Activated naive CD8-positive, alpha-beta T cell treated with anti-CD3 and anti-CD28 coated beads, Interleukin-2, amount 10 ng/mL, durations not matched to agents 7 days and 5 days (primary cell): ENCODE results near the gene AFAP1. TPM values are rescaled to one million over a fixed set of nuclear protein-coding genes. Genes with fewer than 3 reads are reported as not detected.

Source experiments
- ATAC-seq: fragments of 150-1000 bp; cut with Tn5 transposase; one replicate; pipeline ENCODE4 v1.10.0; 2021; ENCODE audit warnings: low read depth, moderate library complexity
- POLR2A ChIA-PET: fragments of 350-600 bp; sonication (Branson Sonifier 250); formaldehyde crosslinking; loops from one replicate; lab custom pipeline; 2021; ENCODE audit warnings: antibody characterized with exemption; lab: Charles Lee
- DNase-seq: peaks from one replicate; pipeline ENCODE4 v3.0.0; 2021
- H3K27ac Mint-ChIP-seq: one replicate; pipeline ENCODE4 v1.8.0; 2022; ENCODE audit warnings: mild to moderate bottlenecking, mixed read lengths
- H3K27me3 Mint-ChIP-seq: one replicate; pipeline ENCODE4 v1.8.0; 2022; ENCODE audit warnings: mild to moderate bottlenecking, moderate library complexity, mixed read lengths
- H3K36me3 Mint-ChIP-seq: one replicate; pipeline ENCODE4 v1.8.0; 2021; ENCODE audit warnings: mild to moderate bottlenecking, mixed read lengths
- H3K4me1 Mint-ChIP-seq: one replicate; pipeline ENCODE4 v1.8.0; 2021; ENCODE audit warnings: mixed read lengths
- H3K4me3 Mint-ChIP-seq: one replicate; pipeline ENCODE4 v1.8.0; 2022; ENCODE audit warnings: mild to moderate bottlenecking, moderate library complexity, mixed read lengths
- H3K9me3 Mint-ChIP-seq: one replicate; pipeline ENCODE4 v1.8.0; 2021; ENCODE audit warnings: mixed read lengths
- total RNA-seq, 2 experiments: library from RNA; stranded (reverse); gene quantifications; one replicate each; pipeline ENCODE4 v1.2.3, GENCODE V29; 2021

AFAP1 gene
- total RNA-seq, 2 experiments from 2014 or later, result 9.9 to 12.2 TPM

- POLR2A ChIA-PET, result no interaction called here
- Mint-ChIP-seq H3K4me3 (no peak overlapping the region), H3K36me3 (peaks cover 5% of the 10 kb centered on the region), H3K4me1 (peaks cover 9% of the 10 kb centered on the region), H3K27ac (no peak overlapping the region), H3K9me3 (peaks cover 6% of the 10 kb centered on the region), H3K27me3 (peaks cover 2% of the 10 kb centered on the region)
- no peak for ATAC-seq
- no peak for DNase-seq
These were observed 54.2 kb downstream of the AFAP1 start for GRCh38 chr4:7885216-7886006.

GRCh38 chr4:7880683-7881082 lies 59.0 kb downstream of the AFAP1 start:
- H3K4me1 Mint-ChIP-seq, result peaks cover 24% of the 10 kb centered on the region
- POLR2A ChIA-PET, result no interaction called here
- H3K27ac Mint-ChIP-seq, result no peak overlapping the region
- H3K36me3 Mint-ChIP-seq, result no peaks in the 10 kb centered on the region
- H3K9me3 Mint-ChIP-seq, result no peaks in the 10 kb centered on the region
- no peak overlapping the region for H3K4me3 Mint-ChIP-seq
- no peak for ATAC-seq
- H3K27me3 Mint-ChIP-seq, result no peaks in the 10 kb centered on the region
- DNase-seq, result no peak

GRCh38 chr4:7879127-7879526 lies 60.5 kb downstream of the AFAP1 start:
- Mint-ChIP-seq H3K9me3 (no peaks in the 10 kb centered on the region), H3K27ac (no peak overlapping the region), H3K4me3 (no peak overlapping the region), H3K27me3 (no peaks in the 10 kb centered on the region), H3K36me3 (no peaks in the 10 kb centered on the region), H3K4me1 (peaks cover 26% of the 10 kb centered on the region)
- POLR2A ChIA-PET, result no interaction called here
- DNase-seq, result no peak
- ATAC-seq, result no peak

- Mint-ChIP-seq H3K27ac (no peak overlapping the region), H3K36me3 (peaks cover 2% of the 10 kb centered on the region), H3K4me3 (no peak overlapping the region), H3K4me1 (peaks cover 27% of the 10 kb centered on the region), H3K9me3 (no peaks in the 10 kb centered on the region), H3K27me3 (no peaks in the 10 kb centered on the region)
- DNase-seq (no peak), ATAC-seq (no peak)
- POLR2A ChIA-PET, result interaction anchor here (1.5 kb wide), 1 partner anchor 60 kb away, joined by 5 read pairs; no protein-coding TSS in a partner anchor
These were observed 61.3 kb downstream of the AFAP1 start for GRCh38 chr4:7878323-7878722.

- POLR2A ChIA-PET, result interaction anchor here (1.1 to 1.5 kb wide), 2 partner anchors 49 to 61 kb away, joined by 4 to 5 read pairs; no protein-coding TSS in a partner anchor
- H3K4me3 Mint-ChIP-seq, result peak overlapping the region; percentile 65
- H3K27ac Mint-ChIP-seq, result peak overlapping the region; percentile 53
- H3K27me3 Mint-ChIP-seq, result no peaks in the 10 kb centered on the region
- no peaks in the 10 kb centered on the region for H3K9me3 Mint-ChIP-seq
- peaks cover 27% of the 10 kb centered on the region for H3K4me1 Mint-ChIP-seq
- DNase-seq (no peak), ATAC-seq (no peak)
- peaks cover 2% of the 10 kb centered on the region for H3K36me3 Mint-ChIP-seq
These were observed 62.5 kb downstream of the AFAP1 start for GRCh38 chr4:7877176-7877575.

GRCh38 chr4:7876201-7876875 lies 63.3 kb downstream of the AFAP1 start:
- Mint-ChIP-seq H3K36me3 (peaks cover 3% of the 10 kb centered on the region), H3K4me3 (peak overlapping the region; percentile 65), H3K9me3 (no peaks in the 10 kb centered on the region), H3K27ac (peak overlapping the region; percentile 53), H3K27me3 (no peaks in the 10 kb centered on the region), H3K4me1 (peaks cover 27% of the 10 kb centered on the region)
- POLR2A ChIA-PET, result interaction anchor here (1.1 kb wide), 1 partner anchor 48 kb away, joined by 4 read pairs; no protein-coding TSS in a partner anchor
- no peak for DNase-seq
- ATAC-seq, result peak; percentile 81

GRCh38 chr4:7874838-7875237 lies 64.8 kb downstream of the AFAP1 start:
- no peaks in the 10 kb centered on the region for H3K9me3 Mint-ChIP-seq
- no peaks in the 10 kb centered on the region for H3K27me3 Mint-ChIP-seq
- H3K4me3 Mint-ChIP-seq, result no peak overlapping the region
- H3K4me1 Mint-ChIP-seq, result peaks cover 18% of the 10 kb centered on the region
- ATAC-seq (no peak), DNase-seq (no peak)
- no peak overlapping the region for H3K27ac Mint-ChIP-seq
- POLR2A ChIA-PET, result interaction anchor here (0.7 to 1.0 kb wide), 2 partner anchors 10 to 1016 kb away, joined by 3 read pairs; no protein-coding TSS in a partner anchor
- peaks cover 3% of the 10 kb centered on the region for H3K36me3 Mint-ChIP-seq

GRCh38 chr4:7873881-7874280 lies 65.8 kb downstream of the AFAP1 start:
- no peak overlapping the region for H3K27ac Mint-ChIP-seq
- no peaks in the 10 kb centered on the region for H3K27me3 Mint-ChIP-seq
- DNase-seq, result no peak
- H3K4me1 Mint-ChIP-seq, result peaks cover 26% of the 10 kb centered on the region
- H3K9me3 Mint-ChIP-seq, result no peaks in the 10 kb centered on the region
- no peak overlapping the region for H3K4me3 Mint-ChIP-seq
- no peak for ATAC-seq
- H3K36me3 Mint-ChIP-seq, result peaks cover 4% of the 10 kb centered on the region
- POLR2A ChIA-PET, result no interaction called here

- no peaks in the 10 kb centered on the region for H3K9me3 Mint-ChIP-seq
- H3K27me3 Mint-ChIP-seq, result no peaks in the 10 kb centered on the region
- H3K4me1 Mint-ChIP-seq, result peaks cover 30% of the 10 kb centered on the region
- DNase-seq (no peak), ATAC-seq (no peak)
- POLR2A ChIA-PET, result no interaction called here
- H3K36me3 Mint-ChIP-seq, result peaks cover 6% of the 10 kb centered on the region
- no peak overlapping the region for H3K4me3 Mint-ChIP-seq
- no peak overlapping the region for H3K27ac Mint-ChIP-seq
These were observed 67.3 kb downstream of the AFAP1 start for GRCh38 chr4:7872264-7872771.

GRCh38 chr4:7871356-7871755 lies 68.3 kb downstream of the AFAP1 start:
- POLR2A ChIA-PET, result interaction anchor here (1.4 kb wide), 1 partner anchor 17 kb away, joined by 3 read pairs; no protein-coding TSS in a partner anchor
- Mint-ChIP-seq H3K36me3 (peaks cover 6% of the 10 kb centered on the region), H3K9me3 (no peaks in the 10 kb centered on the region), H3K4me3 (no peak overlapping the region), H3K27ac (no peak overlapping the region), H3K4me1 (peaks cover 22% of the 10 kb centered on the region), H3K27me3 (no peaks in the 10 kb centered on the region)
- DNase-seq (no peak), ATAC-seq (no peak)

- H3K9me3 Mint-ChIP-seq, result peaks cover 3% of the 10 kb centered on the region
- peak overlapping the region; percentile 85 for H3K27ac Mint-ChIP-seq
- H3K4me1 Mint-ChIP-seq, result peaks cover 16% of the 10 kb centered on the region
- POLR2A ChIA-PET, result interaction anchor here (0.5 to 0.7 kb wide), 2 partner anchors 65 to 1084 kb away, joined by 3 to 5 read pairs; no protein-coding TSS in a partner anchor
- no peak for ATAC-seq
- peak overlapping the region; percentile 8 for H3K4me3 Mint-ChIP-seq
- H3K36me3 Mint-ChIP-seq, result peaks cover 6% of the 10 kb centered on the region
- H3K27me3 Mint-ChIP-seq, result no peaks in the 10 kb centered on the region
- no peak for DNase-seq
These were observed 70.7 kb downstream of the AFAP1 start for GRCh38 chr4:7868892-7869471.

GRCh38 chr4:7868436-7868775 lies 71.3 kb downstream of the AFAP1 start:
- POLR2A ChIA-PET, result interaction anchor here (0.7 kb wide), 1 partner anchor 64 kb away, joined by 5 read pairs; no protein-coding TSS in a partner anchor
- peak overlapping the region; percentile 85 for H3K27ac Mint-ChIP-seq
- H3K9me3 Mint-ChIP-seq, result peaks cover 5% of the 10 kb centered on the region
- DNase-seq, result no peak
- no peak overlapping the region for H3K4me3 Mint-ChIP-seq
- ATAC-seq, result no peak
- no peaks in the 10 kb centered on the region for H3K27me3 Mint-ChIP-seq
- peaks cover 5% of the 10 kb centered on the region for H3K36me3 Mint-ChIP-seq
- H3K4me1 Mint-ChIP-seq, result peaks cover 17% of the 10 kb centered on the region
